HepG2 (cell line): ENCODE data around the gene ZC3H8. TPM values are rescaled to one million over a fixed set of nuclear protein-coding genes. Genes with fewer than 3 reads are reported as not detected.

Experiments
- ATM ChIP-seq: fragments of 450-650 bp; IDR thresholded peaks from 2 replicates; pipeline ENCODE4 v1.7.1; 2017; ENCODE audit warnings: mild to moderate bottlenecking, borderline replicate concordance
- BRCA1 ChIP-seq: sonication (generic); formaldehyde crosslinking; IDR thresholded peaks from 2 replicates; pipeline ENCODE4 v1.4.0; 2020; ENCODE audit warnings: missing genetic modification reagents
- CREB1 ChIP-seq, 2 experiments: fragments of 450-650 bp in 1 of 2; IDR thresholded peaks; 2 replicates each; pipeline ENCODE4 v1.6.1; 2016 to 2017; ENCODE audit warnings: control low read depth in 1 of 2, mild to moderate bottlenecking in 1 of 2, missing compliant biosample characterization in 1 of 2, missing genetic modification characterization in 1 of 2
- ELF3 ChIP-seq: IDR thresholded peaks from 2 replicates; pipeline ENCODE4 v1.6.1; 2016; ENCODE audit warnings: missing genetic modification reagents, missing compliant biosample characterization
- HDAC2 ChIP-seq: sonication (generic); formaldehyde crosslinking; IDR thresholded peaks from 2 replicates; pipeline ENCODE4 v1.4.0; 2020; ENCODE audit warnings: missing genetic modification reagents
- IRF9 ChIP-seq: sonication (generic); formaldehyde crosslinking; IDR thresholded peaks from 2 replicates; pipeline ENCODE4 v1.8.0; 2022; ENCODE audit warnings: missing genetic modification reagents, mild to moderate bottlenecking, borderline replicate concordance
- NFIB ChIP-seq: sonication (generic); formaldehyde crosslinking; IDR thresholded peaks from 2 replicates; pipeline ENCODE4 v1.9.0; 2021; ENCODE audit warnings: missing genetic modification reagents, mild to moderate bottlenecking, borderline replicate concordance
- SMARCE1 ChIP-seq: fragments of 450-650 bp; IDR thresholded peaks from 2 replicates; pipeline ENCODE4 v1.6.1; 2017; ENCODE audit warnings: borderline replicate concordance
- XRCC5 ChIP-seq: fragments of 200-400 bp; formaldehyde crosslinking; optimal IDR thresholded peaks from 2 replicates; pipeline ENCODE3; 2017; ENCODE audit warnings: mild to moderate bottlenecking, low read length
- ZNF12 ChIP-seq: sonication (generic); formaldehyde crosslinking; IDR thresholded peaks from 2 replicates; pipeline ENCODE4 v1.5.0; 2020; ENCODE audit warnings: missing genetic modification reagents
- ZNF460 ChIP-seq: sonication (generic); formaldehyde crosslinking; IDR thresholded peaks from 2 replicates; pipeline ENCODE4 v1.5.1; 2020; ENCODE audit warnings: missing genetic modification reagents, mild to moderate bottlenecking, borderline replicate concordance
- ZNF512B ChIP-seq: sonication (generic); formaldehyde crosslinking; IDR thresholded peaks from 2 replicates; pipeline ENCODE4 v1.5.1; 2020; ENCODE audit warnings: missing genetic modification reagents, mild to moderate bottlenecking, borderline replicate concordance
- ZNF720 ChIP-seq: sonication (generic); formaldehyde crosslinking; IDR thresholded peaks from 2 replicates; pipeline ENCODE4 v1.4.0; 2020; ENCODE audit warnings: missing genetic modification reagents
- ZSCAN5A ChIP-seq: sonication (generic); formaldehyde crosslinking; IDR thresholded peaks from 2 replicates; pipeline ENCODE4 v1.8.0; 2022; ENCODE audit warnings: mild to moderate bottlenecking, missing genetic modification reagents, borderline replicate concordance
- polyA plus RNA-seq, 8 experiments: library from polyadenylated mRNA; depleted of rRNA in 3 of 8; stranded (reverse) in 7 of 8; unstranded in 1 of 8; fragments of >200 nt; fragmentation: Illumina TruSeq in 4 of 8; extraction: Trizol in 4 of 8; gene quantifications; 2 replicates each; pipeline versions ENCODE4 v1.2.1 to v1.2.3, GENCODE V29; 2011 to 2016; ENCODE audit warnings: low read depth in 4 of 8, missing spikeins in 1 of 8, mixed read lengths in 1 of 8; ENCODE audit not compliant: insufficient read depth in 1 of 8
- total RNA-seq, 5 experiments: library from RNA; depleted of rRNA; stranded (reverse); fragments of >200 nt; fragmentation: Illumina TruSeq; extraction: Trizol; gene quantifications; 2 replicates each; pipeline ENCODE4 v1.2.3, GENCODE V29; 2016; ENCODE audit warnings: low read depth in 1 of 5
- TF ChIP-seq, protein P1 (sequence below), 2 experiments: sonication (generic) in 1 of 2; formaldehyde crosslinking in 1 of 2; IDR thresholded peaks; 2 replicates each; pipeline versions ENCODE4 v1.4.0 to v1.6.1; 2016 to 2020; ENCODE audit warnings: borderline replicate concordance in 1 of 2, low read depth in 1 of 2, mild to moderate bottlenecking in 1 of 2, missing genetic modification reagents in 1 of 2
- TF ChIP-seq, protein P2 (sequence below): sonication (generic); formaldehyde crosslinking; conservative IDR thresholded peaks from 2 replicates; pipeline ENCODE4 v1.8.1; 2023; ENCODE audit warnings: missing genetic modification reagents

The ZC3H8 gene
- total and polyA plus RNA-seq, 2 of the 13 experiments (the other 11 are each of a cell fraction or from before 2014, with no cell fraction given): 4.5 to 17.0 TPM

GRCh38 chr2:112254466-112255240 is at the start of gene ZC3H8 (continued):
- TF ChIP-seq, protein P1, sequence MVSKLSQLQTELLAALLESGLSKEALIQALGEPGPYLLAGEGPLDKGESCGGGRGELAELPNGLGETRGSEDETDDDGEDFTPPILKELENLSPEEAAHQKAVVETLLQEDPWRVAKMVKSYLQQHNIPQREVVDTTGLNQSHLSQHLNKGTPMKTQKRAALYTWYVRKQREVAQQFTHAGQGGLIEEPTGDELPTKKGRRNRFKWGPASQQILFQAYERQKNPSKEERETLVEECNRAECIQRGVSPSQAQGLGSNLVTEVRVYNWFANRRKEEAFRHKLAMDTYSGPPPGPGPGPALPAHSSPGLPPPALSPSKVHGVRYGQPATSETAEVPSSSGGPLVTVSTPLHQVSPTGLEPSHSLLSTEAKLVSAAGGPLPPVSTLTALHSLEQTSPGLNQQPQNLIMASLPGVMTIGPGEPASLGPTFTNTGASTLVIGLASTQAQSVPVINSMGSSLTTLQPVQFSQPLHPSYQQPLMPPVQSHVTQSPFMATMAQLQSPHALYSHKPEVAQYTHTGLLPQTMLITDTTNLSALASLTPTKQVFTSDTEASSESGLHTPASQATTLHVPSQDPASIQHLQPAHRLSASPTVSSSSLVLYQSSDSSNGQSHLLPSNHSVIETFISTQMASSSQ (IDR thresholded peaks at IDR 0.05; ENCODE audit: low read depth): no peak
- TF ChIP-seq, protein P1 (CRISPR knock-in tag; IDR thresholded peaks at IDR 0.05; ENCODE audit: borderline replicate concordance): no peak
- TF ChIP-seq ZNF12 (CRISPR knock-in tag) (peak; percentile 54), XRCC5 (peak; percentile 82), ATM (no peak), IRF9 (CRISPR knock-in tag) (peak; percentile 87; the same call in 1 of the 2 replicates), CREB1 (IDR thresholded peaks at IDR 0.05) (peak; percentile 48; the same call in 1 of the 2 replicates), CREB1 (CRISPR knock-in tag; IDR thresholded peaks at IDR 0.05) (0 out of 2 replicates have a peak, but pooled peaks have one; percentile 31), NFIB (CRISPR knock-in tag) (no peak), ELF3 (CRISPR knock-in tag) (peak; percentile 49; the same call in 1 of the 2 replicates), ZNF460 (CRISPR knock-in tag) (no peak), SMARCE1 (no peak), ZNF512B (CRISPR knock-in tag) (peak; percentile 92), ZNF720 (CRISPR knock-in tag) (no peak), BRCA1 (no peak), HDAC2 (CRISPR knock-in tag) (peak; percentile 80), ZSCAN5A (no peak; the same call in 1 of the 2 replicates)
- TF ChIP-seq, protein P2, sequence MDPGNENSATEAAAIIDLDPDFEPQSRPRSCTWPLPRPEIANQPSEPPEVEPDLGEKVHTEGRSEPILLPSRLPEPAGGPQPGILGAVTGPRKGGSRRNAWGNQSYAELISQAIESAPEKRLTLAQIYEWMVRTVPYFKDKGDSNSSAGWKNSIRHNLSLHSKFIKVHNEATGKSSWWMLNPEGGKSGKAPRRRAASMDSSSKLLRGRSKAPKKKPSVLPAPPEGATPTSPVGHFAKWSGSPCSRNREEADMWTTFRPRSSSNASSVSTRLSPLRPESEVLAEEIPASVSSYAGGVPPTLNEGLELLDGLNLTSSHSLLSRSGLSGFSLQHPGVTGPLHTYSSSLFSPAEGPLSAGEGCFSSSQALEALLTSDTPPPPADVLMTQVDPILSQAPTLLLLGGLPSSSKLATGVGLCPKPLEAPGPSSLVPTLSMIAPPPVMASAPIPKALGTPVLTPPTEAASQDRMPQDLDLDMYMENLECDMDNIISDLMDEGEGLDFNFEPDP (CRISPR knock-in tag): peak; percentile 95; the same call in 1 of the 2 replicates
